WTC11 (cell line): ENCODE data around the gene TNS3. TPM values are rescaled to one million over a fixed set of nuclear protein-coding genes. Genes with fewer than 3 reads are reported as not detected.

ENCODE experiments used
- ATAC-seq: fragments of 200-7000 bp; cut with Tn5 transposase; 2 replicates; pipeline ENCODE4 v1.10.0; 2021; ENCODE audit warnings: mild to moderate bottlenecking, moderate library complexity
- CTCF ChIA-PET: fragments of 300-600 bp; sonication (Branson Sonifier 250); formaldehyde crosslinking; loops from one replicate; lab custom pipeline; 2021; ENCODE audit warnings: antibody characterized with exemption; lab: Charles Lee
- POLR2A ChIA-PET: fragments of 350-600 bp; sonication (Branson Sonifier 250); formaldehyde crosslinking; loops from one replicate; lab custom pipeline; 2021; ENCODE audit warnings: antibody characterized with exemption; lab: Charles Lee
- DNase-seq: peaks from one replicate; pipeline ENCODE4 v3.0.0; 2021; ENCODE audit warnings: low spot score
- H3K27ac Mint-ChIP-seq: 2 replicates; pipeline ENCODE4 v1.8.0; 2021; ENCODE audit warnings: mixed read lengths
- H3K27me3 Mint-ChIP-seq: 2 replicates; pipeline ENCODE4 v1.8.0; 2021; ENCODE audit warnings: low read depth, mild to moderate bottlenecking, moderate library complexity, mixed read lengths
- H3K36me3 Mint-ChIP-seq: 2 replicates; pipeline ENCODE4 v1.8.0; 2021; ENCODE audit warnings: mixed read lengths
- H3K4me1 Mint-ChIP-seq: 2 replicates; pipeline ENCODE4 v1.8.0; 2022; ENCODE audit warnings: mixed read lengths
- H3K4me3 Mint-ChIP-seq: 2 replicates; pipeline ENCODE4 v1.8.0; 2021; ENCODE audit warnings: mild to moderate bottlenecking, moderate library complexity, mixed read lengths
- H3K9me3 Mint-ChIP-seq: 2 replicates; pipeline ENCODE4 v1.8.0; 2021; ENCODE audit warnings: mixed read lengths
- CREM ChIP-seq: sonication (generic); formaldehyde crosslinking; IDR thresholded peaks from 2 replicates; pipeline ENCODE4 v1.8.1; 2022; ENCODE audit warnings: mild to moderate bottlenecking, missing genetic modification reagents, moderate library complexity
- CTCF ChIP-seq: fragments of 200-600 bp; IDR thresholded peaks from 2 replicates; pipeline ENCODE4 v1.8.0; 2022; ENCODE audit warnings: antibody characterized with exemption
- E2F1 ChIP-seq: sonication (generic); formaldehyde crosslinking; IDR thresholded peaks from 2 replicates; pipeline ENCODE4 v1.8.0; 2022; ENCODE audit warnings: mild to moderate bottlenecking, missing genetic modification reagents
- ESRRA ChIP-seq: sonication (generic); formaldehyde crosslinking; IDR thresholded peaks from 2 replicates; pipeline ENCODE4 v1.8.1; 2022; ENCODE audit warnings: mild to moderate bottlenecking, missing genetic modification reagents, borderline replicate concordance
- ETV6 ChIP-seq: sonication (generic); formaldehyde crosslinking; IDR thresholded peaks from 2 replicates; pipeline ENCODE4 v1.8.1; 2022; ENCODE audit warnings: mild to moderate bottlenecking, missing genetic modification reagents
- FOXP1 ChIP-seq: sonication (generic); formaldehyde crosslinking; IDR thresholded peaks from 2 replicates; pipeline ENCODE4 v1.8.0; 2022; ENCODE audit warnings: missing genetic modification reagents, mild to moderate bottlenecking, moderate library complexity, borderline replicate concordance
- FOXP4 ChIP-seq: sonication (generic); formaldehyde crosslinking; IDR thresholded peaks from 2 replicates; pipeline ENCODE4 v1.8.0; 2022; ENCODE audit warnings: mild to moderate bottlenecking, missing genetic modification reagents
- GTF2I ChIP-seq: fragments of 250-450 bp; sonication (Bioruptor Pico); conservative IDR thresholded peaks from 2 replicates; pipeline ENCODE4 v1.4.0; 2021; ENCODE audit warnings: mild to moderate bottlenecking
- JAZF1 ChIP-seq: fragments of 250-450 bp; sonication (Bioruptor Pico); IDR thresholded peaks from 2 replicates; pipeline ENCODE4 v1.9.0; 2021; ENCODE audit warnings: moderate library complexity, mild to moderate bottlenecking, inconsistent platforms
- MLX ChIP-seq: sonication (generic); formaldehyde crosslinking; IDR thresholded peaks from 2 replicates; pipeline ENCODE4 v1.8.1; 2023; ENCODE audit warnings: mild to moderate bottlenecking, missing genetic modification reagents, moderate library complexity
- NFE2L1 ChIP-seq: sonication (generic); formaldehyde crosslinking; IDR thresholded peaks from 2 replicates; pipeline ENCODE4 v1.8.1; 2023; ENCODE audit warnings: missing genetic modification reagents
- NR3C1 ChIP-seq: sonication (generic); formaldehyde crosslinking; conservative IDR thresholded peaks from 2 replicates; pipeline ENCODE4 v1.8.1; 2023; ENCODE audit warnings: low read depth, mild to moderate bottlenecking, missing genetic modification reagents
- OVOL2 ChIP-seq: fragments of 250-450 bp; sonication (Bioruptor Pico); IDR thresholded peaks from 2 replicates; pipeline ENCODE4 v1.9.0; 2021; ENCODE audit warnings: mild to moderate bottlenecking, borderline replicate concordance
- SMAD3 ChIP-seq: sonication (generic); formaldehyde crosslinking; IDR thresholded peaks from 2 replicates; pipeline ENCODE4 v1.8.0; 2022; ENCODE audit warnings: missing genetic modification reagents, mild to moderate bottlenecking, borderline replicate concordance
- SMAD4 ChIP-seq: sonication (generic); formaldehyde crosslinking; IDR thresholded peaks from 2 replicates; pipeline ENCODE4 v1.8.0; 2022; ENCODE audit warnings: mild to moderate bottlenecking, missing genetic modification reagents
- SP1 ChIP-seq: sonication (generic); formaldehyde crosslinking; conservative IDR thresholded peaks from 2 replicates; pipeline ENCODE4 v1.8.1; 2022; ENCODE audit warnings: missing genetic modification reagents
- STAT6 ChIP-seq: sonication (generic); formaldehyde crosslinking; conservative IDR thresholded peaks from 2 replicates; pipeline ENCODE4 v1.8.1; 2023; ENCODE audit warnings: mild to moderate bottlenecking, low read depth, missing genetic modification reagents, moderate library complexity
- USF1 ChIP-seq: sonication (generic); formaldehyde crosslinking; IDR thresholded peaks from 2 replicates; pipeline ENCODE4 v1.8.0; 2022; ENCODE audit warnings: mild to moderate bottlenecking, missing genetic modification reagents
- USF2 ChIP-seq: sonication (generic); formaldehyde crosslinking; IDR thresholded peaks from 2 replicates; pipeline ENCODE4 v1.8.1; 2023; ENCODE audit warnings: mild to moderate bottlenecking, missing genetic modification reagents, moderate library complexity
- ZNF396 ChIP-seq: fragments of 250-450 bp; sonication (Bioruptor Pico); IDR thresholded peaks from 2 replicates; pipeline ENCODE4 v1.8.0; 2021; ENCODE audit warnings: mild to moderate bottlenecking, moderate library complexity, borderline replicate concordance
- ZNF425 ChIP-seq: fragments of 250-450 bp; sonication (Bioruptor Pico); conservative IDR thresholded peaks from 2 replicates; pipeline ENCODE4 v1.9.0; 2021; ENCODE audit warnings: mild to moderate bottlenecking
- ZNF671 ChIP-seq: fragments of 250-450 bp; sonication (Bioruptor Pico); IDR thresholded peaks from 2 replicates; pipeline ENCODE4 v1.8.0; 2021; ENCODE audit warnings: mild to moderate bottlenecking
- total RNA-seq: library from RNA; stranded (reverse); gene quantifications from 3 replicates; pipeline ENCODE4 v1.2.3, GENCODE V29; 2021

Gene TNS3
- total RNA-seq, 1 experiment from 2014 or later, result 37.7 TPM

GRCh38 chr7:47358357-47358756 is 223.6 kb downstream of the TNS3 start:
- POLR2A ChIA-PET, result no interaction called here

GRCh38 chr7:47357863-47358262 is 224.0 kb downstream of the TNS3 start:
- Mint-ChIP-seq H3K27me3 (no peaks in the 10 kb centered on the region), H3K4me1 (peaks cover 7% of the 10 kb centered on the region), H3K36me3 (no peaks in the 10 kb centered on the region), H3K4me3 (no peak overlapping the region), H3K9me3 (no peaks in the 10 kb centered on the region), H3K27ac (no peak overlapping the region)
- ChIA-PET POLR2A (no interaction called here), CTCF (no interaction called here)
- DNase-seq (no peak), ATAC-seq (no peak)
- no peak for TF ChIP-seq SMAD3
- no peak for TF ChIP-seq STAT6 (CRISPR knock-in tag)
- no peak for TF ChIP-seq NR3C1 (CRISPR knock-in tag)
- TF ChIP-seq ZNF396 (CRISPR knock-in tag), result no peak
- TF ChIP-seq ESRRA, result no peak
- no peak for TF ChIP-seq SMAD4 (CRISPR knock-in tag)
- no peak for TF ChIP-seq E2F1
- TF ChIP-seq CTCF, result no peak
- no peak for TF ChIP-seq NFE2L1 (CRISPR knock-in tag)
- no peak for TF ChIP-seq FOXP4 (CRISPR knock-in tag)
- TF ChIP-seq OVOL2, result no peak
- no peak for TF ChIP-seq USF1 (CRISPR knock-in tag)
- no peak for TF ChIP-seq CREM
- TF ChIP-seq JAZF1, result no peak

More at GRCh38 chr7:47358357-47358756, 223.6 kb downstream of the TNS3 start:
- Mint-ChIP-seq H3K4me3 (no peak overlapping the region), H3K27me3 (no peaks in the 10 kb centered on the region), H3K9me3 (no peaks in the 10 kb centered on the region), H3K27ac (no peak overlapping the region), H3K36me3 (no peaks in the 10 kb centered on the region), H3K4me1 (peaks cover 7% of the 10 kb centered on the region)
- CTCF ChIA-PET, result no interaction called here
- ATAC-seq (no peak), DNase-seq (no peak)
- TF ChIP-seq USF2 (no peak), SP1 (CRISPR knock-in tag) (no peak), ETV6 (CRISPR knock-in tag) (no peak), GTF2I (CRISPR knock-in tag) (no peak), MLX (CRISPR knock-in tag) (no peak), ESRRA (no peak), ZNF671 (no peak), ZNF425 (CRISPR knock-in tag) (no peak), FOXP1 (CRISPR knock-in tag) (no peak)
